ENCODE results near the gene GGACT. TPM values are rescaled to one million over a fixed set of nuclear protein-coding genes. Genes with fewer than 3 reads are reported as not detected.

Gene GGACT
- total and polyA plus RNA-seq, 2 of the 8 experiments (the other 6 are each of a cell fraction or from before 2014, with no cell fraction given), result 1.1 to 1.5 TPM

DNA sequence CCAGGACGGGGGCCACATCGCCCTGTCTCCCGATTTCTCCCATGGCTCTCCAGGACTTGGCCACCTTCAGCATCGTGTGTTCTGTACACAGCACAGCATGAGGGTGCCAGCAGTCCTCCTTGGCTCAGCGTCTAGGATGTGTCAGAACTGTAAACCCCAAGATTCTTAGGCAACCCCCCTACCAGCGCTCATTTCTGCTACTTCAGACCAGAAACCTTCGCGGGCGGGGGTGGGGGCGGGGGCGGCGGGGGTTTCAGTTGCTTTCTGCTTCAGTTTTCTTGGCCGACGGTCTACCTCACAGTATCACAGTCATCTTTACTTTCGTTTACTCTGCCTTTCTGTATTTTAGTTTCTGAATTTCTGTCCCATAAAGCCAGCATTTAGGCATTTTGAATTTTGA, 82.4 kb downstream of the GGACT start:
- TF ChIP-seq, protein P1, sequence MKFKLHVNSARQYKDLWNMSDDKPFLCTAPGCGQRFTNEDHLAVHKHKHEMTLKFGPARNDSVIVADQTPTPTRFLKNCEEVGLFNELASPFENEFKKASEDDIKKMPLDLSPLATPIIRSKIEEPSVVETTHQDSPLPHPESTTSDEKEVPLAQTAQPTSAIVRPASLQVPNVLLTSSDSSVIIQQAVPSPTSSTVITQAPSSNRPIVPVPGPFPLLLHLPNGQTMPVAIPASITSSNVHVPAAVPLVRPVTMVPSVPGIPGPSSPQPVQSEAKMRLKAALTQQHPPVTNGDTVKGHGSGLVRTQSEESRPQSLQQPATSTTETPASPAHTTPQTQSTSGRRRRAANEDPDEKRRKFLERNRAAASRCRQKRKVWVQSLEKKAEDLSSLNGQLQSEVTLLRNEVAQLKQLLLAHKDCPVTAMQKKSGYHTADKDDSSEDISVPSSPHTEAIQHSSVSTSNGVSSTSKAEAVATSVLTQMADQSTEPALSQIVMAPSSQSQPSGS (IDR thresholded peaks at IDR 0.05; ENCODE audit: low read length), result no peak
- TF ChIP-seq CREB1 (IDR thresholded peaks at IDR 0.05) (no peak), HDAC6 (IDR thresholded peaks at IDR 0.05; ENCODE audit: low read depth, low read length) (no peak), TAF1 (IDR thresholded peaks at IDR 0.05; ENCODE audit: low read depth, low read length) (no peak), TBP (IDR thresholded peaks at IDR 0.05; ENCODE audit: low read depth, low read length) (no peak), SIN3A (conservative IDR thresholded peaks at IDR 0.05 in 1 of 2, IDR thresholded peaks at IDR 0.05 in 1 of 2; ENCODE audit: low read depth in 1 of 2, low read length in 2 of 2) (no peak), ZNF274 (IDR thresholded peaks at IDR 0.05; ENCODE audit: borderline replicate concordance, extremely low read depth, low read length) (no peak)
- Histone ChIP-seq H3K27me3 (replicated peaks in 1 of 4; ENCODE audit: control insufficient read depth in 3 of 4, extremely low read depth in 1 of 4, insufficient read depth in 3 of 4, low read length in 3 of 4) (no peaks in the 10 kb centered on the region), H4K20me1 (replicated peaks in 1 of 2; ENCODE audit: control insufficient read depth in 1 of 2, insufficient read depth in 2 of 2, low read length in 2 of 2) (no peaks in the 10 kb centered on the region), H4K8ac (ENCODE audit: extremely low read depth, insufficient read depth, low read length) (no peak overlapping the region), H3K79me1 (ENCODE audit: low read depth, low read length) (no peaks in the 10 kb centered on the region), H3K4ac (replicated peaks; ENCODE audit: insufficient read length, low read depth, low read length) (no peak overlapping the region), H3K9ac (replicated peaks in 1 of 4; ENCODE audit: extremely low read depth in 1 of 4, low read depth in 3 of 4, low read length in 3 of 4) (no peak overlapping the region), H3K23ac (ENCODE audit: insufficient read length) (no peak overlapping the region), H2AK5ac (ENCODE audit: low read depth, low read length) (peak overlapping the region; percentile 98; the same call in 1 of the 2 replicates), H3K56ac (replicated peaks; ENCODE audit: insufficient read length, low read depth, low read length) (no peak overlapping the region), H3K4me2 (ENCODE audit: insufficient read depth in 1 of 2, low read depth in 2 of 2, low read length in 2 of 2) (no peak overlapping the region), H3K4me3 (ENCODE audit: extremely low read depth in 1 of 4, insufficient read depth in 2 of 4, low read depth in 3 of 4, low read length in 4 of 4) (no peak overlapping the region), H3K4me1 (replicated peaks in 1 of 4; ENCODE audit: control insufficient read depth in 3 of 4, insufficient read depth in 4 of 4, low read length in 3 of 4) (peaks cover 0 to 27% (median 10%) of the 10 kb centered on the region in 4 experiments; a peak in 5 of 7 replicates), H2BK12ac (ENCODE audit: low read depth, low read length) (peak overlapping the region; percentile 69), H3K36me3 (ENCODE audit: control insufficient read depth in 2 of 4, insufficient read depth in 4 of 4, low read length in 3 of 4) (no peaks in the 10 kb centered on the region), H4K5ac (ENCODE audit: insufficient read length, low read depth, low read length) (no peak overlapping the region), H3K18ac (ENCODE audit: extremely low read depth, low read length) (peak overlapping the region; percentile 81; the same call in 1 of the 2 replicates), H2BK120ac (replicated peaks; ENCODE audit: low read depth, low read length) (no peak overlapping the region), H2BK20ac (ENCODE audit: low read length) (peak overlapping the region; percentile 48; the same call in 1 of the 2 replicates), H3K27ac (ENCODE audit: low read depth, low read length) (no peak overlapping the region), H4K91ac (replicated peaks; ENCODE audit: insufficient read length, low read length) (no peak overlapping the region), H3K79me2 (ENCODE audit: control insufficient read depth in 1 of 2, insufficient read depth in 2 of 2, low read length in 2 of 2) (no peaks in the 10 kb centered on the region), H3K9me3 (ENCODE audit: insufficient read depth in 2 of 2, low read depth in 1 of 2, low read length in 1 of 2) (no peaks in the 10 kb centered on the region), H2BK15ac (ENCODE audit: low read length) (no peak overlapping the region), H3K23me2 (ENCODE audit: low read depth, low read length) (no peaks in the 10 kb centered on the region), H2BK5ac (ENCODE audit: low read depth, low read length) (no peak overlapping the region; the same call in 1 of the 2 replicates), H2AFZ (ENCODE audit: low read length) (no peak overlapping the region), H3K14ac (ENCODE audit: insufficient read length) (no peak overlapping the region)
- ChIA-PET CTCF (ENCODE audit: partially characterized antibody) (no interaction called here), POLR2A (ENCODE audit: partially characterized antibody) (no interaction called here)
- FAIRE-seq (no peak), DNase-seq (ENCODE audit: low read depth in 1 of 2, low spot score in 2 of 2) (no peak)
- WGBS, 2 experiments (ENCODE audit: extremely low coverage in 1 of 2, insufficient coverage in 1 of 2, insufficient read length in 1 of 2, insufficient replicate concordance in 2 of 2, low coverage in 1 of 2, low lambda C conversion rate in 2 of 2, missing lambda C conversion rate in 1 of 2), result 89% methylated on average over 9 of the region's 15 CpGs; no CpG with 5 or more reads in 1 of the 2 experiments

Measured in H1 (cell line).